Measurements from ENCODE around the gene SCAPER. TPM values are rescaled to one million over a fixed set of nuclear protein-coding genes. Genes with fewer than 3 reads are reported as not detected.

The SCAPER gene
- total RNA-seq, 1 experiment from 2014 or later: 7.4 TPM

- Histone ChIP-seq H3K18ac (ENCODE audit: insufficient read length, low read depth, low read length) (no peak overlapping the region), H3K27me3 (ENCODE audit: insufficient read depth, low read length) (no peaks in the 10 kb centered on the region), H4K8ac (replicated peaks; ENCODE audit: insufficient read length, low read depth, low read length) (no peak overlapping the region), H2BK120ac (ENCODE audit: low read depth, low read length, poor library complexity, severe bottlenecking) (no peak overlapping the region), H3K56ac (ENCODE audit: insufficient read length, low read depth, low read length) (no peak overlapping the region), H4K5ac (ENCODE audit: insufficient read length, low read depth, low read length) (no peak overlapping the region), H2AFZ (ENCODE audit: low read length) (no peak overlapping the region), H3K4me2 (ENCODE audit: insufficient read depth, insufficient read length, low read length) (no peak overlapping the region), H3K79me1 (ENCODE audit: insufficient read depth, low read depth, low read length, poor library complexity, severe bottlenecking) (no peaks in the 10 kb centered on the region), H2BK20ac (ENCODE audit: low read depth, low read length, poor library complexity, severe bottlenecking) (no peak overlapping the region), H3K9me3 (ENCODE audit: control insufficient read depth, low read depth, low read length) (no peaks in the 10 kb centered on the region), H3K4ac (ENCODE audit: low read depth, low read length) (no peak overlapping the region), H2BK5ac (ENCODE audit: insufficient read length, low read length) (no peak overlapping the region), H4K91ac (ENCODE audit: insufficient read length, low read depth, low read length) (no peak overlapping the region), H2BK15ac (ENCODE audit: low read depth, low read length) (no peak overlapping the region), H4K20me1 (ENCODE audit: control insufficient read depth, insufficient read depth, insufficient read length) (no peaks in the 10 kb centered on the region), H3K23ac (ENCODE audit: insufficient read length, low read depth, low read length) (no peak overlapping the region), H3K4me1 (ENCODE audit: insufficient read depth, low read length) (no peaks in the 10 kb centered on the region), H3K79me2 (ENCODE audit: insufficient read depth, low read length) (no peaks in the 10 kb centered on the region), H3K27ac (ENCODE audit: insufficient read length, low read depth, low read length) (no peak overlapping the region), H3K9ac (ENCODE audit: extremely low read depth, insufficient read length, low read length) (no peak overlapping the region), H3T11ph (ENCODE audit: low read length) (no peak overlapping the region), H2AK5ac (ENCODE audit: insufficient read length, low read length) (no peak overlapping the region), H2BK12ac (ENCODE audit: insufficient read length, low read depth, low read length) (no peak overlapping the region), H3K23me2 (ENCODE audit: insufficient read length, low read depth, low read length, poor library complexity, severe bottlenecking) (no peaks in the 10 kb centered on the region), H3K14ac (ENCODE audit: insufficient read depth, low read length) (no peak overlapping the region)
- H3K4me3 Mint-ChIP-seq: no peak overlapping the region
- TF ChIP-seq CTCF (conservative IDR thresholded peaks at IDR 0.05): no peak
- no peaks in the 10 kb centered on the region for H3K36me3 Mint-ChIP-seq (ENCODE audit: insufficient read depth in 1 of 3, low read depth in 3 of 3)
- DNase-seq: no peak
- H3K9me3 Mint-ChIP-seq: no peaks in the 10 kb centered on the region
- H3K27me3 Mint-ChIP-seq (ENCODE audit: low read depth): peaks cover 31% of the 10 kb centered on the region
- H3K27ac Mint-ChIP-seq: no peak overlapping the region
- no CpG with 5 or more reads among the region's 4 CpGs for WGBS (ENCODE audit: extremely low coverage, insufficient read length, low lambda C conversion rate)
- no peaks in the 10 kb centered on the region for H3K4me1 Mint-ChIP-seq
Observed at GRCh38 chr15:76912430-76912829, 7.3 kb upstream of the SCAPER start.

All from H9 (cell line).